OCI-LY7 (cell line): ENCODE measurements around the gene ANO8.

ENCODE experiments used
- CTCF ChIP-seq: fragments of 200-600 bp; sonication (generic); conservative IDR thresholded peaks from 2 replicates; pipeline ENCODE4 v1.5.1; 2014; ENCODE audit warnings: mild to moderate bottlenecking, antibody characterized with exemption, low read length, moderate library complexity, mixed read lengths
- EZH2phosphoT487 ChIP-seq: fragments of 200-600 bp; sonication (generic); IDR thresholded peaks from 2 replicates; pipeline ENCODE4 v1.6.1; 2018; ENCODE audit warnings: low read depth, borderline replicate concordance, mild to moderate bottlenecking, mixed run types, antibody characterized with exemption, low read length, moderate library complexity, mixed read lengths

- TF ChIP-seq CTCF (no peak), EZH2phosphoT487 (no peak)
Observed at GRCh38 chr19:17380426-17381138, 45.9 kb upstream of the ANO8 start.
